ENCODE data around the gene CSPG5.

Gene CSPG5

GRCh38 chr3:47527952-47528725 lies 50.5 kb downstream of the CSPG5 start:
- no peak overlapping the region for H3K27ac ChIP-seq (ENCODE audit: extremely low read depth, low read depth, low read length)
- ChIA-PET POLR2A (interaction anchor here (0.6 kb wide), 1 partner anchor 249 kb away, joined by 3 read pairs; no protein-coding TSS in a partner anchor), CTCF (no interaction called here)

DNA sequence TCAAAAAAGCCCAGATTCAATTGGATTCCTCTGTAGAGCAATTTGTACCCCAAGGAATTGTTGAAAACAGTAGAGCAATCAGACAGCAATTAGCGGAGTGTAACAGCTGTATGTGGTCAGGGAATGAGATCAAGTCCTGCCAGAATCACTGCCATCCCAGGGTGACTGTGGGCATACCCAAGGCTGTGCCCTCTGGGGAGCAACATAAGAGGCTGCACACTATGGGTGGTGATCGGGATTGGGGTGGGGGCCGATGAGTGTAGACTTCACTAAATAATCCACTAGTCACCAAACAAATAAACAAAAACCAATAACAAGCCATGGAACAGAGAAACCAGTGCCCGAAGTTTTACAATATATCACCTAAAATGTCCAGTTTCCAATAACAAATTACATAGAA lies 53.0 kb downstream of the CSPG5 start:
- CTCF ChIA-PET: no interaction called here
- TF ChIP-seq, protein P1, sequence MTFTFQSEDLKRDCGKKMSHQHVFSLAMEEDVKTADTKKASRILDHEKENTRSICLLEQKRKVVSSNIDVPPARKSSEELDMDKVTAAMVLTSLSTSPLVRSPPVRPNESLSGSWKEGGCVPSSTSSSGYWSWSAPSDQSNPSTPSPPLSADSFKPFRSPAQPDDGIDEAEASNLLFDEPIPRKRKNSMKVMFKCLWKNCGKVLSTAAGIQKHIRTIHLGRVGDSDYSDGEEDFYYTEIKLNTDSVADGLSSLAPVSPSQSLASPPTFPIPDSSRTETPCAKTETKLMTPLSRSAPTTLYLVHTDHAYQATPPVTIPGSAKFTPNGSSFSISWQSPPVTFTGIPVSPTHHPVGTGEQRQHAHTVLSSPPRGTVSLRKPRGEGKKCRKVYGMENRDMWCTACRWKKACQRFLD (tag by site-specific recombination; IDR thresholded peaks at IDR 0.05): no peak
- TF ChIP-seq ZNF624 (tag by site-specific recombination; IDR thresholded peaks at IDR 0.05): no peak
- no peak for TF ChIP-seq ZNF529 (tag by site-specific recombination; IDR thresholded peaks at IDR 0.05; ENCODE audit: insufficient replicate concordance)
- TF ChIP-seq ZBTB17 (tag by site-specific recombination; IDR thresholded peaks at IDR 0.05): no peak
- no peak for TF ChIP-seq KLF17 (tag by site-specific recombination; IDR thresholded peaks at IDR 0.05)
- TF ChIP-seq TCF7L2 (IDR thresholded peaks at IDR 0.05; ENCODE audit: borderline replicate concordance, low read depth, low read length): no peak
- TF ChIP-seq, protein P2, sequence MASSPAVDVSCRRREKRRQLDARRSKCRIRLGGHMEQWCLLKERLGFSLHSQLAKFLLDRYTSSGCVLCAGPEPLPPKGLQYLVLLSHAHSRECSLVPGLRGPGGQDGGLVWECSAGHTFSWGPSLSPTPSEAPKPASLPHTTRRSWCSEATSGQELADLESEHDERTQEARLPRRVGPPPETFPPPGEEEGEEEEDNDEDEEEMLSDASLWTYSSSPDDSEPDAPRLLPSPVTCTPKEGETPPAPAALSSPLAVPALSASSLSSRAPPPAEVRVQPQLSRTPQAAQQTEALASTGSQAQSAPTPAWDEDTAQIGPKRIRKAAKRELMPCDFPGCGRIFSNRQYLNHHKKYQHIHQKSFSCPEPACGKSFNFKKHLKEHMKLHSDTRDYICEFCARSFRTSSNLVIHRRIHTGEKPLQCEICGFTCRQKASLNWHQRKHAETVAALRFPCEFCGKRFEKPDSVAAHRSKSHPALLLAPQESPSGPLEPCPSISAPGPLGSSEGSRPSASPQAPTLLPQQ (tag by site-specific recombination; IDR thresholded peaks at IDR 0.05): no peak
- no peak for TF ChIP-seq ZNF416 (tag by site-specific recombination; IDR thresholded peaks at IDR 0.05)
- no peak for TF ChIP-seq RBAK (tag by site-specific recombination; IDR thresholded peaks at IDR 0.05)
- no peak for TF ChIP-seq ZNF654 (tag by site-specific recombination; IDR thresholded peaks at IDR 0.05; ENCODE audit: low read depth)
- no peak overlapping the region for H3K4me3 ChIP-seq (ENCODE audit: low read depth, low read length)
- H3K4me1 ChIP-seq (ENCODE audit: control insufficient read depth, insufficient read depth, low read length): no peaks in the 10 kb centered on the region
- no peak overlapping the region for H3K27ac ChIP-seq (ENCODE audit: extremely low read depth, low read depth, low read length)
- no peaks in the 10 kb centered on the region for H3K9me3 ChIP-seq (ENCODE audit: control insufficient read depth, insufficient read depth, low read depth, low read length)
- POLR2A ChIA-PET: no interaction called here
- H3K36me3 ChIP-seq (ENCODE audit: control insufficient read depth in 2 of 2, insufficient read depth in 1 of 2, low read length in 2 of 2): no peaks in the 10 kb centered on the region

More at GRCh38 chr3:47527952-47528725, 50.5 kb downstream of the CSPG5 start:
- peak; percentile 63 for TF ChIP-seq SETDB1 (IDR thresholded peaks at IDR 0.05; ENCODE audit: insufficient read length, low read length)
- no peak for TF ChIP-seq HOXD13 (CRISPR knock-in tag; IDR thresholded peaks at IDR 0.05; ENCODE audit: borderline replicate concordance)
- no peak for TF ChIP-seq ZSCAN23 (tag by site-specific recombination; IDR thresholded peaks at IDR 0.05)
- TF ChIP-seq ZIC2 (tag by site-specific recombination; IDR thresholded peaks at IDR 0.05): no peak
- no peak overlapping the region for H3K4me3 ChIP-seq (ENCODE audit: low read depth, low read length)
- no peaks in the 10 kb centered on the region for H3K36me3 ChIP-seq (ENCODE audit: control insufficient read depth in 2 of 2, insufficient read depth in 1 of 2, low read length in 2 of 2)
- H3K4me1 ChIP-seq (ENCODE audit: control insufficient read depth, insufficient read depth, low read length): no peaks in the 10 kb centered on the region
- no peaks in the 10 kb centered on the region for H3K9me3 ChIP-seq (ENCODE audit: control insufficient read depth, insufficient read depth, low read depth, low read length)

DNA sequence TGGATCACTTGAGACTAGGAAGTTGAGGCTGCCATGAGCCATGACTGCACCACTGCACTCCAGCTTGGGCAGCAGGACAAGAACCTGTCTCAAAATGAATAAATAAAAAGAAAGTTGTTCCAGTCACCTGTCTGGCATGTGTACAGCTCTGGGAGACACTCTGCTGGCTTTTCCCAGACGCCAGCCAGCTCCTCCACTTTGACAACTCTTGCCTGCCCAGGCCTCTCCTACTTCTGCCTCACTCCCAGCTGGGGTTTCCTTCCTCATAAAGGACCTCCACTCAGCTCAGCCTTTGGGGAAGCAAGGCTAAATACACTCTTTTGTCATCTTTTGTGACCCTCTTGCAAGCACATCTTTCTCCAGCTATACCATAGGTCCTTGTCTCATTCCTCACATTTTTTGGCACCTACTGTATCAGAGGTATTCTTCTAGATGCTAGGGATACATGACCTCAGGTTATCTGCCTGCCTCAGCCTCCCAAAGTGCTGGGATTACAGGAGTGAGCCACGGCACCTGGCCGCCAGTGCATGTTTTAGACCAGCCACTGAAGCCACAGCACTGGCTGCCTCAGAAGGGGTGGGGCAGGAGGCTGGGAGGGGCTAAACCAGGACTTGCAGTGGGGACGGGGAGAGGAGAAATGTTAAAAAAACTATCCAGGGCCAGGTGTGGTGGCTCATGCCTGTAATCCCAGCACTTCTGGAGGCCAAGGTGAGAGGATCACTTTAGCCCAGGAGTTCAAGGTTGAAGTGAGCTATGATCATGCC lies 55.2 kb downstream of the CSPG5 start:
- H3K27ac ChIP-seq (ENCODE audit: extremely low read depth, low read depth, low read length): no peak overlapping the region
- no peaks in the 10 kb centered on the region for H3K9me3 ChIP-seq (ENCODE audit: control insufficient read depth, insufficient read depth, low read depth, low read length)
- POLR2A ChIA-PET: interaction anchor here (1.8 kb wide), 1 partner anchor 301 kb away, joined by 4 read pairs; no protein-coding TSS in a partner anchor
- H3K4me1 ChIP-seq (ENCODE audit: control insufficient read depth, insufficient read depth, low read length): no peaks in the 10 kb centered on the region
- no peak for TF ChIP-seq ZIC2 (tag by site-specific recombination; IDR thresholded peaks at IDR 0.05)
- TF ChIP-seq, protein P3, sequence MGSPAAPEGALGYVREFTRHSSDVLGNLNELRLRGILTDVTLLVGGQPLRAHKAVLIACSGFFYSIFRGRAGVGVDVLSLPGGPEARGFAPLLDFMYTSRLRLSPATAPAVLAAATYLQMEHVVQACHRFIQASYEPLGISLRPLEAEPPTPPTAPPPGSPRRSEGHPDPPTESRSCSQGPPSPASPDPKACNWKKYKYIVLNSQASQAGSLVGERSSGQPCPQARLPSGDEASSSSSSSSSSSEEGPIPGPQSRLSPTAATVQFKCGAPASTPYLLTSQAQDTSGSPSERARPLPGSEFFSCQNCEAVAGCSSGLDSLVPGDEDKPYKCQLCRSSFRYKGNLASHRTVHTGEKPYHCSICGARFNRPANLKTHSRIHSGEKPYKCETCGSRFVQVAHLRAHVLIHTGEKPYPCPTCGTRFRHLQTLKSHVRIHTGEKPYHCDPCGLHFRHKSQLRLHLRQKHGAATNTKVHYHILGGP (tag by site-specific recombination; IDR thresholded peaks at IDR 0.05): no peak
- H3K4me3 ChIP-seq (ENCODE audit: low read depth, low read length): no peak overlapping the region
- H3K36me3 ChIP-seq (ENCODE audit: control insufficient read depth in 2 of 2, insufficient read depth in 1 of 2, low read length in 2 of 2): no peaks in the 10 kb centered on the region
- CTCF ChIA-PET: interaction anchor here (1.0 to 2.8 kb wide), 7 partner anchors 8 to 314 kb away, joined by 4 to 27 read pairs (median 5); partner anchors contain the start of gene ELP6
